HepG2 (cell line): Measurements from ENCODE around the gene MIB1. TPM values are rescaled to one million over a fixed set of nuclear protein-coding genes. Genes with fewer than 3 reads are reported as not detected.

Experiments
- ATAC-seq: fragments of 200-7000 bp; cut with Tn5 transposase; 3 replicates; pipeline ENCODE4 v1.9.1; 2020; ENCODE audit warnings: mild to moderate bottlenecking, moderate library complexity
- BruUV-seq: library from RNA; stranded (reverse); fragments of 400-500 nt; replicated peaks from 2 replicates; lab custom pipeline; 2021; lab: Mats Ljungman, UMichigan
- CTCF ChIA-PET: fragments of 300-600 bp; formaldehyde crosslinking; extraction: SDS; loops from one replicate; lab custom pipeline; 2021; ENCODE audit warnings: low total read pairs, inconsistent platforms, low intra/inter-chr PET ratio; lab: Yijun Ruan, JAX
- POLR2A ChIA-PET: fragments of 350-600 bp; sonication (Branson Sonifier 250); formaldehyde crosslinking; loops from one replicate; lab custom pipeline; 2020; ENCODE audit warnings: antibody characterized with exemption, inconsistent platforms; lab: Yijun Ruan, JAX
- DNase-seq: peaks from one replicate; pipeline ENCODE4 v3.0.0-alpha.2; 2015; ENCODE audit warnings: low spot score
- FAIRE-seq: peaks from 3 replicates; lab custom pipeline; 2011; peaks lifted over from hg19 to GRCh38; lab: Jason Lieb, UNC
- H2AFZ ChIP-seq: one replicate; pipeline ENCODE4 v1.6.1; 2011; ENCODE audit warnings: low read length, inconsistent platforms
- H3K27ac ChIP-seq: fragments of 300-600 bp; 3 replicates; pipeline ENCODE4 v1.8.0; 2011; ENCODE audit warnings: mixed run types, mild to moderate bottlenecking, mixed read lengths, low read length, inconsistent platforms; ENCODE audit not compliant: insufficient read depth; ENCODE audit errors: extremely low read length
- H3K27me3 ChIP-seq, 2 experiments: fragments of 200-600 bp in 1 of 2; 2 replicates in 1 of 2; 3 replicates in 1 of 2; pipeline versions ENCODE4 v1.6.0 to v1.8.0; 2011; ENCODE audit warnings: low read length in 2 of 2, mild to moderate bottlenecking in 2 of 2, moderate library complexity in 2 of 2, inconsistent platforms in 1 of 2; ENCODE audit not compliant: insufficient read depth in 2 of 2, control insufficient read depth in 1 of 2
- H3K36me3 ChIP-seq, 2 experiments: fragments of 200-600 bp in 1 of 2; replicated peaks in 1 of 2; 2 replicates in 1 of 2; 3 replicates in 1 of 2; pipeline versions ENCODE4 v1.5.1 to v1.8.0; 2011; ENCODE audit warnings: low read length in 2 of 2, inconsistent platforms in 1 of 2; ENCODE audit not compliant: insufficient read depth in 2 of 2, control insufficient read depth in 1 of 2
- H3K4me1 ChIP-seq: 2 replicates; pipeline ENCODE4 v1.5.1; 2012; ENCODE audit warnings: low read length, inconsistent platforms; ENCODE audit not compliant: insufficient read depth
- H3K4me2 ChIP-seq: 2 replicates; pipeline ENCODE4 v1.6.0; 2011; ENCODE audit warnings: low read depth, low read length, inconsistent platforms
- H3K4me3 ChIP-seq, 3 experiments: fragments of 200-600 bp in 1 of 3; sonication (generic), shearing (Covaris generic) in 1 of 3; replicated peaks in 1 of 3; 2 replicates each; pipeline ENCODE4 v1.5.1; 2011 to 2016; ENCODE audit warnings: low read length in 3 of 3, inconsistent platforms in 2 of 3, low read depth in 2 of 3, mild to moderate bottlenecking in 2 of 3, control low read depth in 1 of 3, mixed read lengths in 1 of 3; ENCODE audit not compliant: insufficient read depth in 1 of 3
- H3K79me2 ChIP-seq: one replicate; pipeline ENCODE4 v1.6.1; 2011; ENCODE audit warnings: low read length, inconsistent platforms; ENCODE audit not compliant: insufficient read depth
- H3K9ac ChIP-seq: 2 replicates; pipeline ENCODE4 v1.6.0; 2011; ENCODE audit warnings: mild to moderate bottlenecking, low read depth, low read length, inconsistent platforms; ENCODE audit not compliant: insufficient read depth
- H3K9me3 ChIP-seq: 2 replicates; pipeline ENCODE4 v1.5.1; 2012; ENCODE audit warnings: mild to moderate bottlenecking, low read length
- H4K20me1 ChIP-seq: 2 replicates; pipeline ENCODE4 v1.6.0; 2011; ENCODE audit warnings: inconsistent platforms, mild to moderate bottlenecking, low read length, moderate library complexity; ENCODE audit not compliant: insufficient read depth
- AKAP8 ChIP-seq: sonication (generic); formaldehyde crosslinking; IDR thresholded peaks from 2 replicates; pipeline ENCODE4 v1.5.1; 2020; ENCODE audit warnings: mild to moderate bottlenecking, missing genetic modification reagents
- GFI1 ChIP-seq: sonication (generic); formaldehyde crosslinking; IDR thresholded peaks from 2 replicates; pipeline ENCODE4 v1.5.0; 2020; ENCODE audit warnings: missing genetic modification reagents, mild to moderate bottlenecking, borderline replicate concordance
- IRX3 ChIP-seq: sonication (generic); formaldehyde crosslinking; IDR thresholded peaks from 2 replicates; pipeline ENCODE4 v1.8.1; 2023; ENCODE audit warnings: mild to moderate bottlenecking, low read depth, missing genetic modification reagents, borderline replicate concordance
- MBNL3 ChIP-seq: fragments of 250-450 bp; sonication (Bioruptor Pico); conservative IDR thresholded peaks from 2 replicates; pipeline ENCODE4 v1.8.0; 2022; ENCODE audit warnings: mild to moderate bottlenecking, inconsistent platforms
- MIER3 ChIP-seq: IDR thresholded peaks from 2 replicates; pipeline ENCODE4 v1.6.1; 2016; ENCODE audit warnings: missing compliant biosample characterization, borderline replicate concordance
- ZNF441 ChIP-seq: sonication (generic); formaldehyde crosslinking; IDR thresholded peaks from 2 replicates; pipeline ENCODE4 v1.7.0; 2021; ENCODE audit warnings: missing genetic modification reagents, borderline replicate concordance
- ZNF543 ChIP-seq: sonication (generic); formaldehyde crosslinking; IDR thresholded peaks from 2 replicates; pipeline ENCODE4 v1.4.0; 2020; ENCODE audit warnings: mild to moderate bottlenecking, missing genetic modification reagents
- ZNF577 ChIP-seq: sonication (generic); formaldehyde crosslinking; IDR thresholded peaks from 2 replicates; pipeline ENCODE4 v1.4.0; 2020; ENCODE audit warnings: mild to moderate bottlenecking, low read depth, missing genetic modification reagents, borderline replicate concordance
- ZNF749 ChIP-seq: sonication (generic); formaldehyde crosslinking; IDR thresholded peaks from 2 replicates; pipeline ENCODE4 v1.8.0; 2022; ENCODE audit warnings: mild to moderate bottlenecking, missing genetic modification reagents, moderate library complexity, borderline replicate concordance
- ZNF777 ChIP-seq: sonication (generic); formaldehyde crosslinking; IDR thresholded peaks from 2 replicates; pipeline ENCODE4 v1.4.0; 2020; ENCODE audit warnings: missing genetic modification reagents
- ZNF790 ChIP-seq: sonication (generic); formaldehyde crosslinking; IDR thresholded peaks from 2 replicates; pipeline ENCODE4 v1.8.0; 2022; ENCODE audit warnings: missing genetic modification reagents, mild to moderate bottlenecking, borderline replicate concordance
- WGBS: methylation state at CpG from one replicate; pipeline ENCODE4 v1.1.6; 2017; ENCODE audit warnings: low lambda C conversion rate; 5-methylcytosine and 5-hydroxymethylcytosine counted together
- in situ Hi-C: cut with HindIII; loops from 2 replicates; pipeline ENCODE4 v1.10.0; 2017; ENCODE audit warnings: low pct_unique_long_range_greater_than_20kb; ENCODE audit not compliant: extremely low pct_ligation_motif_present
- intact Hi-C: fragments of 100-400 bp; cut with micrococcal nuclease; formaldehyde crosslinking; loops from one replicate; pipeline ENCODE4 v1.10.0; 2022; ENCODE audit not compliant: unreplicated experiment
- polyA plus RNA-seq, 8 experiments: library from polyadenylated mRNA; depleted of rRNA in 3 of 8; stranded (reverse) in 7 of 8; unstranded in 1 of 8; fragments of >200 nt; fragmentation: Illumina TruSeq in 4 of 8; extraction: Trizol in 4 of 8; gene quantifications; 2 replicates each; pipeline versions ENCODE4 v1.2.1 to v1.2.3, GENCODE V29; 2011 to 2016; ENCODE audit warnings: low read depth in 4 of 8, missing spikeins in 1 of 8, mixed read lengths in 1 of 8; ENCODE audit not compliant: insufficient read depth in 1 of 8
- total RNA-seq, 5 experiments: library from RNA; depleted of rRNA; stranded (reverse); fragments of >200 nt; fragmentation: Illumina TruSeq; extraction: Trizol; gene quantifications; 2 replicates each; pipeline ENCODE4 v1.2.3, GENCODE V29; 2016; ENCODE audit warnings: low read depth in 1 of 5
- TF ChIP-seq, protein P1 (sequence below): IDR thresholded peaks from 2 replicates; pipeline ENCODE4 v1.6.1; 2016; ENCODE audit warnings: control low read depth
- TF ChIP-seq, protein P2 (sequence below), 2 experiments: sonication (generic) in 1 of 2; formaldehyde crosslinking in 1 of 2; IDR thresholded peaks; 2 replicates each; pipeline versions ENCODE4 v1.5.1 to v1.6.1; 2011 to 2020; ENCODE audit warnings: borderline replicate concordance in 1 of 2, low read depth in 1 of 2, low read length in 1 of 2, mild to moderate bottlenecking in 1 of 2, missing genetic modification reagents in 1 of 2, moderate library complexity in 1 of 2

The MIB1 gene
- total and polyA plus RNA-seq, 2 of the 13 experiments (the other 11 are each of a cell fraction or from before 2014, with no cell fraction given) = 12.0 to 47.0 TPM

DNA sequence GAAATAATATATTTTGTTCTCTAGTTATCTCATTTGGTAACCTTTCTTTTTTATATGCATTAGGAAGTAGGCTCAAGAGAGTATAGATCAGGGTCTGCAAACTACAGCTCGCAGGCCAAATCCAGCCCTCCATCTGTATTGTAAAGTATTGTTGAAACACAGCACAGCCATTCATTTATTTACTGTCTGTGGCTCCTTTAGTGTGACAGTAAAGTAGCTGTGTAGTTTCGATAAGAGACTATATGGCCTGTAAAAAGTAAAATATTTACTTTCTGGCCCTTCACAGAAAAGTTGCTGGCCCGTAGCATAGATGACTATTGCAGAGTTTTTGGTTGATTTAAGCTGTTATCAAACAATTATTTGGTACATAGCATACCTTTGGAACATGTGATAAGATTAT lies 67.6 kb downstream of the MIB1 start:
- ChIA-PET POLR2A (no interaction called here), CTCF (no interaction called here)
- in situ Hi-C loops = no loop called here
- 97% methylated on average over 3 of the region's 3 CpGs for WGBS
- Histone ChIP-seq H3K4me2 (no peak overlapping the region), H3K9me3 (peaks cover 17% of the 10 kb centered on the region), H3K4me1 (peaks cover 11% of the 10 kb centered on the region), H3K79me2 (no peaks in the 10 kb centered on the region), H3K36me3 (peaks cover 1 to 38% of the 10 kb centered on the region in 2 experiments; a peak in 4 of 5 replicates), H3K27me3 (no peaks in the 10 kb centered on the region), H3K4me3 (no peak overlapping the region), H3K9ac (no peak overlapping the region), H4K20me1 (no peaks in the 10 kb centered on the region), H2AFZ (no peak overlapping the region), H3K27ac (no peak overlapping the region)
- no TSS peak for BruUV-seq
- intact Hi-C loops = no loop called here
- no peak for TF ChIP-seq ZNF441 (CRISPR knock-in tag)
- no peak for TF ChIP-seq MIER3
- no peak for TF ChIP-seq MBNL3 (CRISPR knock-in tag)
- no peak for TF ChIP-seq IRX3 (CRISPR knock-in tag)
- TF ChIP-seq, protein P1, sequence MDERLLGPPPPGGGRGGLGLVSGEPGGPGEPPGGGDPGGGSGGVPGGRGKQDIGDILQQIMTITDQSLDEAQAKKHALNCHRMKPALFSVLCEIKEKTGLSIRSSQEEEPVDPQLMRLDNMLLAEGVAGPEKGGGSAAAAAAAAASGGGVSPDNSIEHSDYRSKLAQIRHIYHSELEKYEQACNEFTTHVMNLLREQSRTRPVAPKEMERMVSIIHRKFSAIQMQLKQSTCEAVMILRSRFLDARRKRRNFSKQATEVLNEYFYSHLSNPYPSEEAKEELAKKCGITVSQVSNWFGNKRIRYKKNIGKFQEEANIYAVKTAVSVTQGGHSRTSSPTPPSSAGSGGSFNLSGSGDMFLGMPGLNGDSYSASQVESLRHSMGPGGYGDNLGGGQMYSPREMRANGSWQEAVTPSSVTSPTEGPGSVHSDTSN (CRISPR knock-in tag) = no peak
- no peak for TF ChIP-seq ZNF749 (CRISPR knock-in tag)
- TF ChIP-seq ZNF777 = no peak
- no peak for TF ChIP-seq ZNF577
- TF ChIP-seq GFI1 (CRISPR knock-in tag) = no peak
- TF ChIP-seq AKAP8 (CRISPR knock-in tag) = no peak
- TF ChIP-seq ZNF790 = no peak
- TF ChIP-seq, protein P2, sequence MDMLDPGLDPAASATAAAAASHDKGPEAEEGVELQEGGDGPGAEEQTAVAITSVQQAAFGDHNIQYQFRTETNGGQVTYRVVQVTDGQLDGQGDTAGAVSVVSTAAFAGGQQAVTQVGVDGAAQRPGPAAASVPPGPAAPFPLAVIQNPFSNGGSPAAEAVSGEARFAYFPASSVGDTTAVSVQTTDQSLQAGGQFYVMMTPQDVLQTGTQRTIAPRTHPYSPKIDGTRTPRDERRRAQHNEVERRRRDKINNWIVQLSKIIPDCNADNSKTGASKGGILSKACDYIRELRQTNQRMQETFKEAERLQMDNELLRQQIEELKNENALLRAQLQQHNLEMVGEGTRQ (IDR thresholded peaks at IDR 0.05; ENCODE audit: low read depth, low read length) = no peak
- TF ChIP-seq, protein P2 (CRISPR knock-in tag; IDR thresholded peaks at IDR 0.05; ENCODE audit: borderline replicate concordance) = no peak
- TF ChIP-seq ZNF543 (CRISPR knock-in tag) = no peak
- no peak for ATAC-seq
- no peak for FAIRE-seq
- no peak for DNase-seq
